H9 (cell line): ENCODE data around the gene FXR1. TPM values are rescaled to one million over a fixed set of nuclear protein-coding genes. Genes with fewer than 3 reads are reported as not detected.

ENCODE experiments used
- DNase-seq: peaks from one replicate; pipeline ENCODE4 v3.0.0-alpha.2; 2017
- H2AFZ ChIP-seq: one replicate; pipeline ENCODE4 v1.6.1; 2013; ENCODE audit warnings: mild to moderate bottlenecking, low read length, control low read depth, moderate library complexity
- H2AK5ac ChIP-seq: 2 replicates; pipeline ENCODE4 v1.6.1; 2013; ENCODE audit warnings: low read length, control low read depth, mixed read lengths; ENCODE audit not compliant: insufficient read length
- H2BK120ac ChIP-seq: one replicate; pipeline ENCODE4 v1.6.1; 2013; ENCODE audit warnings: low read depth, mild to moderate bottlenecking, low read length, control low read depth, inconsistent platforms; ENCODE audit not compliant: poor library complexity, severe bottlenecking
- H2BK12ac ChIP-seq: 2 replicates; pipeline ENCODE4 v1.6.1; 2013; ENCODE audit warnings: low read length, control low read depth, mixed read lengths, low read depth; ENCODE audit not compliant: insufficient read length
- H2BK15ac ChIP-seq: 2 replicates; pipeline ENCODE4 v1.6.1; 2013; ENCODE audit warnings: low read depth, low read length, control low read depth
- H2BK20ac ChIP-seq: one replicate; pipeline ENCODE4 v1.6.1; 2013; ENCODE audit warnings: low read depth, mild to moderate bottlenecking, low read length, control low read depth, inconsistent platforms; ENCODE audit not compliant: poor library complexity, severe bottlenecking
- H2BK5ac ChIP-seq: 2 replicates; pipeline ENCODE4 v1.6.1; 2013; ENCODE audit warnings: low read length, control low read depth, mixed read lengths; ENCODE audit not compliant: insufficient read length
- H3K14ac ChIP-seq: 2 replicates; pipeline ENCODE4 v1.6.1; 2013; ENCODE audit warnings: low read length, control low read depth; ENCODE audit not compliant: insufficient read depth
- H3K18ac ChIP-seq: 2 replicates; pipeline ENCODE4 v1.6.1; 2013; ENCODE audit warnings: low read depth, mild to moderate bottlenecking, mixed read lengths, low read length, control low read depth; ENCODE audit not compliant: insufficient read length
- H3K23ac ChIP-seq: 2 replicates; pipeline ENCODE4 v1.6.1; 2013; ENCODE audit warnings: low read length, control low read depth, mixed read lengths, low read depth; ENCODE audit not compliant: insufficient read length
- H3K23me2 ChIP-seq: 2 replicates; pipeline ENCODE4 v1.6.1; 2013; ENCODE audit warnings: low read depth, mild to moderate bottlenecking, mixed read lengths, low read length, control low read depth; ENCODE audit not compliant: insufficient read length, poor library complexity, severe bottlenecking
- H3K27ac ChIP-seq: 2 replicates; pipeline ENCODE4 v1.5.1; 2013; ENCODE audit warnings: low read length, control low read depth, mixed read lengths, low read depth; ENCODE audit not compliant: insufficient read length
- H3K27me3 ChIP-seq: 2 replicates; pipeline ENCODE4 v1.6.1; 2013; ENCODE audit warnings: low read length, control low read depth, inconsistent platforms; ENCODE audit not compliant: insufficient read depth
- H3K4ac ChIP-seq: 2 replicates; pipeline ENCODE4 v1.6.1; 2013; ENCODE audit warnings: low read depth, mild to moderate bottlenecking, control low read depth, inconsistent platforms, low read length, moderate library complexity
- H3K4me1 ChIP-seq: 2 replicates; pipeline ENCODE4 v1.6.1; 2013; ENCODE audit warnings: low read length, control low read depth, inconsistent platforms; ENCODE audit not compliant: insufficient read depth
- H3K4me2 ChIP-seq: 2 replicates; pipeline ENCODE4 v1.6.1; 2013; ENCODE audit warnings: low read length, control low read depth, mixed read lengths; ENCODE audit not compliant: insufficient read length, insufficient read depth
- H3K56ac ChIP-seq: 2 replicates; pipeline ENCODE4 v1.6.1; 2013; ENCODE audit warnings: low read depth, mild to moderate bottlenecking, mixed read lengths, low read length, control low read depth; ENCODE audit not compliant: insufficient read length
- H3K79me1 ChIP-seq: 2 replicates; pipeline ENCODE4 v1.6.1; 2013; ENCODE audit warnings: low read depth, mild to moderate bottlenecking, moderate library complexity, low read length, control low read depth, inconsistent platforms; ENCODE audit not compliant: insufficient read depth, poor library complexity, severe bottlenecking
- H3K79me2 ChIP-seq: 2 replicates; pipeline ENCODE4 v1.6.1; 2013; ENCODE audit warnings: low read length, control low read depth, inconsistent platforms; ENCODE audit not compliant: insufficient read depth
- H3K9ac ChIP-seq: 2 replicates; pipeline ENCODE4 v1.6.1; 2013; ENCODE audit warnings: low read length, control low read depth, mixed read lengths; ENCODE audit not compliant: insufficient read length; ENCODE audit errors: extremely low read depth
- H3K9me3 ChIP-seq: one replicate; pipeline ENCODE4 v1.6.1; 2013; ENCODE audit warnings: low read depth, low read length, inconsistent platforms; ENCODE audit not compliant: control insufficient read depth
- H3T11ph ChIP-seq: one replicate; pipeline ENCODE4 v1.6.1; 2013; ENCODE audit warnings: mild to moderate bottlenecking, low read length, control low read depth, inconsistent platforms
- H4K20me1 ChIP-seq: one replicate; pipeline ENCODE4 v1.6.1; 2013; ENCODE audit not compliant: control insufficient read depth, insufficient read length, insufficient read depth
- H4K5ac ChIP-seq: 2 replicates; pipeline ENCODE4 v1.6.1; 2013; ENCODE audit warnings: low read depth, mild to moderate bottlenecking, mixed read lengths, low read length, control low read depth; ENCODE audit not compliant: insufficient read length
- H4K8ac ChIP-seq: replicated peaks from 2 replicates; pipeline ENCODE4 v1.6.1; 2013; ENCODE audit warnings: low read length, control low read depth, mixed read lengths, low read depth; ENCODE audit not compliant: insufficient read length
- H4K91ac ChIP-seq: 2 replicates; pipeline ENCODE4 v1.6.1; 2013; ENCODE audit warnings: low read depth, mild to moderate bottlenecking, moderate library complexity, mixed read lengths, low read length, control low read depth; ENCODE audit not compliant: insufficient read length
- H3K27ac Mint-ChIP-seq, 3 experiments: 2 replicates in 2 of 3; 3 replicates in 1 of 3; pipeline ENCODE4 v1.8.0; 2020 to 2021; ENCODE audit warnings: mixed read lengths in 3 of 3, mild to moderate bottlenecking in 1 of 3, moderate library complexity in 1 of 3
- H3K27me3 Mint-ChIP-seq: 2 replicates; pipeline ENCODE4 v1.8.0; 2021; ENCODE audit warnings: low read depth, mild to moderate bottlenecking, moderate library complexity, mixed read lengths
- H3K36me3 Mint-ChIP-seq, 3 experiments: 2 replicates in 2 of 3; 3 replicates in 1 of 3; pipeline ENCODE4 v1.8.0; 2020 to 2021; ENCODE audit warnings: low read depth in 3 of 3, mixed read lengths in 3 of 3; ENCODE audit not compliant: insufficient read depth in 1 of 3
- H3K4me1 Mint-ChIP-seq, 2 experiments: 2 replicates each; pipeline ENCODE4 v1.8.0; 2020; ENCODE audit warnings: mixed read lengths in 2 of 2
- H3K4me3 Mint-ChIP-seq, 2 experiments: 2 replicates in 1 of 2; 3 replicates in 1 of 2; pipeline ENCODE4 v1.8.0; 2020 to 2021; ENCODE audit warnings: mild to moderate bottlenecking in 2 of 2, mixed read lengths in 2 of 2, moderate library complexity in 1 of 2
- H3K9me3 Mint-ChIP-seq, 2 experiments: 2 replicates in 1 of 2; 3 replicates in 1 of 2; pipeline ENCODE4 v1.8.0; 2020; ENCODE audit warnings: mild to moderate bottlenecking in 2 of 2, mixed read lengths in 2 of 2, moderate library complexity in 1 of 2
- CTCF ChIP-seq: fragments of 200-600 bp; sonication (generic); conservative IDR thresholded peaks from 3 replicates; pipeline ENCODE4 v1.8.0; 2021; ENCODE audit warnings: antibody characterized with exemption, mild to moderate bottlenecking
- WGBS: extraction: QIAGEN DNeasy Blood & Tissue Kit; methylation state at CpG from one replicate; pipeline ENCODE4 v1.1.7; 2013; ENCODE audit warnings: missing lambda C conversion rate, low lambda C conversion rate, mixed read lengths; ENCODE audit not compliant: insufficient read length; ENCODE audit errors: extremely low coverage; 5-methylcytosine and 5-hydroxymethylcytosine counted together
- total RNA-seq: library from RNA; stranded (reverse); gene quantifications from 2 replicates; pipeline ENCODE4 v1.2.1, GENCODE V29; 2021

The FXR1 gene
- total RNA-seq, 1 experiment from 2014 or later: 240 TPM

- TF ChIP-seq CTCF: no peak
- WGBS: no CpG with 5 or more reads among the region's 28 CpGs
- H3K4me1 ChIP-seq: no peaks in the 10 kb centered on the region
- H3K79me1 ChIP-seq: no peaks in the 10 kb centered on the region
- H2AK5ac ChIP-seq: no peak overlapping the region
- peak overlapping the region; percentile 61; the same call in 1 of the 2 replicates for H3K14ac ChIP-seq
- no peak overlapping the region for H3K18ac ChIP-seq
- H3K4me2 ChIP-seq: peak overlapping the region; percentile 14
- H3K27ac ChIP-seq: no peak overlapping the region
- H4K91ac ChIP-seq: no peak overlapping the region
- DNase-seq: peak; percentile 75
- Mint-ChIP-seq H3K36me3 (no peaks in the 10 kb centered on the region), H3K9me3 (no peaks in the 10 kb centered on the region; a peak in 1 of 5 replicates), H3K27ac (peak overlapping the region in 2 of 3 experiments; percentile 68 to 82; a peak in 3 of 7 replicates), H3K4me1 (peaks cover 8 to 11% of the 10 kb centered on the region in 2 experiments), H3K27me3 (no peaks in the 10 kb centered on the region; the same call in 1 of the 2 replicates), H3K4me3 (peak overlapping the region; percentile 10 to 24; a peak in 2 of 5 replicates)
- H3T11ph ChIP-seq: no peak overlapping the region
- H3K4ac ChIP-seq: no peak overlapping the region
- H3K23ac ChIP-seq: no peak overlapping the region
- H3K23me2 ChIP-seq: no peaks in the 10 kb centered on the region
- no peaks in the 10 kb centered on the region for H3K9me3 ChIP-seq
- H2BK12ac ChIP-seq: no peak overlapping the region
- no peak overlapping the region for H2BK20ac ChIP-seq
- no peaks in the 10 kb centered on the region for H3K27me3 ChIP-seq
- H3K79me2 ChIP-seq: no peaks in the 10 kb centered on the region
- no peaks in the 10 kb centered on the region for H4K20me1 ChIP-seq
- no peak overlapping the region for H3K9ac ChIP-seq
- no peak overlapping the region for H2BK120ac ChIP-seq
- H2BK5ac ChIP-seq: no peak overlapping the region
- no peak overlapping the region for H2BK15ac ChIP-seq
- H3K56ac ChIP-seq: no peak overlapping the region
- H2AFZ ChIP-seq: peak overlapping the region; percentile 51
- no peak overlapping the region for H4K5ac ChIP-seq
- H4K8ac ChIP-seq: no peak overlapping the region
Observed at GRCh38 chr3:180870008-180870699, 42.3 kb upstream of the FXR1 start.
